Measurements from ENCODE around the gene C1orf141.
"Not testable (repeated sequence)": the region's sequence is repeated elsewhere in the genome, so short reads cannot be mapped to it uniquely, and the experiment has no call there.

The C1orf141 gene

GRCh38 chr1:67159233-67159632 is 24.5 kb upstream of the C1orf141 start:
- H3K4me3 ChIP-seq (replicated peaks; ENCODE audit: low read depth, low read length): no peak overlapping the region
- TF ChIP-seq CTCF (IDR thresholded peaks at IDR 0.05; ENCODE audit: low read length, missing control alignments): no peak
- DNase-seq (ENCODE audit: low read depth): no peak

- no peak for TF ChIP-seq CTCF (IDR thresholded peaks at IDR 0.05; ENCODE audit: low read length, missing control alignments)
- no peak overlapping the region for H3K4me3 ChIP-seq (replicated peaks; ENCODE audit: low read depth, low read length)
- no peak for DNase-seq (ENCODE audit: low read depth)
These were observed 23.6 kb upstream of the C1orf141 start for GRCh38 chr1:67158401-67158800.

- no peak for TF ChIP-seq CTCF (IDR thresholded peaks at IDR 0.05; ENCODE audit: low read length, missing control alignments)
- no peak for DNase-seq (ENCODE audit: low read depth)
- no peak overlapping the region for H3K4me3 ChIP-seq (replicated peaks; ENCODE audit: low read depth, low read length)
These were observed 16.2 kb upstream of the C1orf141 start for GRCh38 chr1:67150931-67151330.

- TF ChIP-seq CTCF (IDR thresholded peaks at IDR 0.05; ENCODE audit: low read length, missing control alignments): peak; percentile 91
- peak; percentile 89 for DNase-seq (ENCODE audit: low read depth)
- no peak overlapping the region for H3K4me3 ChIP-seq (replicated peaks; ENCODE audit: low read depth, low read length)
These were observed 14.5 kb upstream of the C1orf141 start for GRCh38 chr1:67149179-67149770.

- no peak for TF ChIP-seq CTCF (IDR thresholded peaks at IDR 0.05; ENCODE audit: low read length, missing control alignments)
- no peak overlapping the region for H3K4me3 ChIP-seq (replicated peaks; ENCODE audit: low read depth, low read length)
These were observed 13.9 kb upstream of the C1orf141 start for GRCh38 chr1:67148516-67149178.

DNA sequence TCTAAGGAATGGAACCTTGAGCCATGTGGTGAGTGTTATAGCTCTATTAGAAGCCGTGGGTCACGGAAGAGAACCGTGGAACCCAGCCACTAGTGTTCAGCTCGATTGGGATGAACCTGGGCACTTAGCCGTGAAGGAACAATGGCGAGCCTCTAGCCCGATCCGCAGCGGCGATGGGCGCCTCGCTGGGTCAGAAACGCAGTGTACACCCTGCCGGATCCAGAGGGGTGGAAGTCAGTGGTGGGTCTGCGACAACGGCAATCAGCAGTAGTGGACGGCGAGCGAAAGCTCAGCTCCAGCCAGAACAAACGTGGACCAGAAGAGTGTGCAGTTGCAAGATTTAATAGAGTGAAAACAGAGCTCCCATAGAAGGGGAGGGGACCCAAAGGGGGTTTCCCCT is 13.2 kb upstream of the C1orf141 start:
- not testable (repeated sequence) for DNase-seq (ENCODE audit: low read depth); H3K4me3 ChIP-seq (replicated peaks; ENCODE audit: low read depth, low read length)

More at GRCh38 chr1:67148516-67149178, 13.9 kb upstream of the C1orf141 start:
- peak; percentile 4 for DNase-seq (ENCODE audit: low read depth)

GRCh38 chr1:67146539-67146938 is 11.8 kb upstream of the C1orf141 start:
- TF ChIP-seq CTCF (IDR thresholded peaks at IDR 0.05; ENCODE audit: low read length, missing control alignments): no peak
- DNase-seq (ENCODE audit: low read depth): no peak
- no peak overlapping the region for H3K4me3 ChIP-seq (replicated peaks; ENCODE audit: low read depth, low read length)
